MCF 10A (cell line): ENCODE measurements around the gene GSG1L. TPM values are rescaled to one million over a fixed set of nuclear protein-coding genes. Genes with fewer than 3 reads are reported as not detected.

Experiments
- BruUV-seq: library from RNA; stranded (reverse); fragments of 400-500 nt; replicated peaks from 2 replicates; lab custom pipeline; 2021; lab: Mats Ljungman, UMichigan
- CTCF ChIA-PET: fragments of 300-600 bp; sonication (Branson Sonifier 250); formaldehyde crosslinking; extraction: SDS; loops from one replicate; lab custom pipeline; 2021; ENCODE audit warnings: antibody characterized with exemption, inconsistent platforms; lab: Yijun Ruan, JAX
- POLR2A ChIA-PET: fragments of 300-600, 350-650 bp; sonication (Branson Sonifier 250); formaldehyde crosslinking; extraction: SDS; loops from one replicate; lab custom pipeline; 2020; ENCODE audit warnings: antibody characterized with exemption, inconsistent platforms; lab: Yijun Ruan, JAX
- DNase-seq: peaks from one replicate; pipeline ENCODE4 v3.0.0-alpha.2; 2018; ENCODE audit not compliant: unreplicated experiment
- H3K27ac Mint-ChIP-seq: one replicate; pipeline ENCODE4 v1.8.0; 2022; ENCODE audit warnings: mild to moderate bottlenecking, low read depth, mixed read lengths; ENCODE audit not compliant: unreplicated experiment
- H3K27me3 Mint-ChIP-seq: one replicate; pipeline ENCODE4 v1.8.0; 2022; ENCODE audit warnings: mixed read lengths; ENCODE audit not compliant: insufficient read depth, unreplicated experiment
- H3K36me3 Mint-ChIP-seq: one replicate; pipeline ENCODE4 v1.8.0; 2022; ENCODE audit warnings: mild to moderate bottlenecking, moderate library complexity, mixed read lengths; ENCODE audit not compliant: insufficient read depth, unreplicated experiment
- H3K4me1 Mint-ChIP-seq: one replicate; pipeline ENCODE4 v1.8.0; 2022; ENCODE audit warnings: mixed read lengths; ENCODE audit not compliant: insufficient read depth, unreplicated experiment
- H3K4me3 Mint-ChIP-seq: one replicate; pipeline ENCODE4 v1.8.0; 2022; ENCODE audit warnings: mild to moderate bottlenecking, moderate library complexity, mixed read lengths; ENCODE audit not compliant: unreplicated experiment
- H3K9me3 Mint-ChIP-seq: one replicate; pipeline ENCODE4 v1.8.0; 2022; ENCODE audit warnings: mixed read lengths; ENCODE audit not compliant: unreplicated experiment
- CTCF ChIP-seq: fragments of 200-600 bp; IDR thresholded peaks from one replicate; pipeline ENCODE4 v1.8.0; 2022; ENCODE audit warnings: antibody characterized with exemption, mild to moderate bottlenecking; ENCODE audit not compliant: unreplicated experiment
- intact Hi-C: fragments of 100-400 bp; cut with micrococcal nuclease; formaldehyde crosslinking; loops from 2 replicates; pipeline ENCODE4 v1.14.1; 2022
- total RNA-seq: library from RNA; stranded (reverse); gene quantifications from 2 replicates; pipeline ENCODE4 v1.2.3, GENCODE V29; 2022

GSG1L gene
- total RNA-seq, 1 experiment from 2014 or later = not detected

- BruUV-seq = no TSS peak
- no peaks in the 10 kb centered on the region for H3K4me1 Mint-ChIP-seq
- no peak overlapping the region for H3K27ac Mint-ChIP-seq
- ChIA-PET POLR2A (no interaction called here), CTCF (interaction anchor here (0.6 to 1.3 kb wide), 3 partner anchors 12 to 117 kb away, joined by 3 to 4 read pairs (median 3); no protein-coding TSS in a partner anchor)
- intact Hi-C loops = no loop called here
- H3K27me3 Mint-ChIP-seq = peaks cover 42% of the 10 kb centered on the region
- DNase-seq = no peak
- H3K4me3 Mint-ChIP-seq = no peak overlapping the region
- no peak for TF ChIP-seq CTCF
- H3K36me3 Mint-ChIP-seq = no peaks in the 10 kb centered on the region
- no peaks in the 10 kb centered on the region for H3K9me3 Mint-ChIP-seq
Measured at GRCh38 chr16:27892879-27893278, 170.6 kb downstream of the GSG1L start.

GRCh38 chr16:27890866-27891265, 172.6 kb downstream of the GSG1L start:
- ChIA-PET CTCF (interaction anchor here (0.6 kb wide), 1 partner anchor 150 kb away, joined by 3 read pairs; no protein-coding TSS in a partner anchor), POLR2A (no interaction called here)
- TF ChIP-seq CTCF = no peak
- BruUV-seq = no TSS peak
- H3K36me3 Mint-ChIP-seq = no peaks in the 10 kb centered on the region
- H3K27ac Mint-ChIP-seq = no peak overlapping the region
- no peak overlapping the region for H3K4me3 Mint-ChIP-seq
- peaks cover 42% of the 10 kb centered on the region for H3K27me3 Mint-ChIP-seq
- DNase-seq = no peak
- H3K4me1 Mint-ChIP-seq = no peaks in the 10 kb centered on the region
- intact Hi-C loops = no loop called here
- no peaks in the 10 kb centered on the region for H3K9me3 Mint-ChIP-seq

GRCh38 chr16:27890006-27890405, 173.5 kb downstream of the GSG1L start:
- H3K36me3 Mint-ChIP-seq = no peaks in the 10 kb centered on the region
- BruUV-seq = no TSS peak
- H3K9me3 Mint-ChIP-seq = no peaks in the 10 kb centered on the region
- DNase-seq = no peak
- TF ChIP-seq CTCF = no peak
- POLR2A ChIA-PET = no interaction called here
- peaks cover 42% of the 10 kb centered on the region for H3K27me3 Mint-ChIP-seq
- intact Hi-C loops = no loop called here
- no peaks in the 10 kb centered on the region for H3K4me1 Mint-ChIP-seq
- CTCF ChIA-PET = no interaction called here
- H3K4me3 Mint-ChIP-seq = no peak overlapping the region
- H3K27ac Mint-ChIP-seq = no peak overlapping the region

GRCh38 chr16:27883576-27883975, 179.9 kb downstream of the GSG1L start:
- Mint-ChIP-seq H3K27ac (no peak overlapping the region), H3K4me1 (no peaks in the 10 kb centered on the region), H3K27me3 (peaks cover 12% of the 10 kb centered on the region), H3K36me3 (no peaks in the 10 kb centered on the region), H3K4me3 (no peak overlapping the region), H3K9me3 (no peaks in the 10 kb centered on the region)
- POLR2A ChIA-PET = no interaction called here
- intact Hi-C loops = no loop called here
- CTCF ChIA-PET = no interaction called here
- DNase-seq = no peak
- no TSS peak for BruUV-seq
- no peak for TF ChIP-seq CTCF
